GM21360 (cell line): ENCODE measurements around the gene SAP30.

Source experiments
- ATAC-seq: cut with Tn5 transposase; IDR thresholded peaks from one replicate; pipeline ENCODE4 v1.9.1; 2021; ENCODE audit warnings: mild to moderate bottlenecking, moderate library complexity; ENCODE audit not compliant: unreplicated experiment

Gene SAP30

DNA sequence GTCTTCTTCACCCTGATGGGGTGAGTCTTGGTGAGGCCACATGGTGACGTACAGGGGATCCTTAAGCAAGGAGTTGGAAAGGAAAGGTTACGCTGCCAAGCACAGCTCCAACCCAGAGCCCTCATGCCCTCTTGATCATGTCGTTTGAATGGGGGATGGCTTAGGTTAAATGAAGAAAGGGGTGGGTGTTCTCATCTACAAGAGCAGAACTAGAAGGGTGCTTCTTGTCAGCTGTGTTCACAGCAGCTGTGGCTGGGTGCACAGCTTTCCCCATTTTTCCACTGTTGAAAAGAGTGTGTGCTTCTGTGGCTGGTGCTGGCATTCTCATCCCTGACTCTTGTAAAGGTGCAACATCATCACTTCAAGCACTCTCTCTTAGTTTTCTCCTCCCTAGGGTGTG lies 43.7 kb downstream of the SAP30 start:
- ATAC-seq = no peak

- ATAC-seq = no peak
Observed at GRCh38 chr4:173415092-173415491, 44.3 kb downstream of the SAP30 start.

- no peak for ATAC-seq
Observed at GRCh38 chr4:173415885-173416653, 45.3 kb downstream of the SAP30 start.

GRCh38 chr4:173417833-173418232 lies 47.1 kb downstream of the SAP30 start:
- no peak for ATAC-seq

DNA sequence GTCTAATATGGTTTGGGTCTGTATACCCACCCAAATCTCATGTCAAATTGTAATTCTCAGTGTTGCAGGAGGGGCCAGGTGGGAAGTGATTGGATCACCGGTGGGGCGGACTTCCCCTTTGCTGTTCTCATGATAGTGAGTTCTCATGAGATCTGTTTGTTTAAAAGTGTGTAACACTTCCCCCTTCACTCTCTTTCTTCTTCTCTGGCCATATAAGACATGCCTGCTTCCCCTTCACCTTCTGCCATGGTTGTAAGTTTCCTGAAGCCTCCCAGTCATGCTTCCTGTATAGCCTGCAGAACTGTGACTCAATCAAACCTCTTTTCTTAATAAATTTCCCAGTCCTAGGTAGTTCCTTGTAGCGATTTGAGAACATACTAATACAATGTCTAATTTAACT lies 47.9 kb downstream of the SAP30 start:
- ATAC-seq = no peak

DNA sequence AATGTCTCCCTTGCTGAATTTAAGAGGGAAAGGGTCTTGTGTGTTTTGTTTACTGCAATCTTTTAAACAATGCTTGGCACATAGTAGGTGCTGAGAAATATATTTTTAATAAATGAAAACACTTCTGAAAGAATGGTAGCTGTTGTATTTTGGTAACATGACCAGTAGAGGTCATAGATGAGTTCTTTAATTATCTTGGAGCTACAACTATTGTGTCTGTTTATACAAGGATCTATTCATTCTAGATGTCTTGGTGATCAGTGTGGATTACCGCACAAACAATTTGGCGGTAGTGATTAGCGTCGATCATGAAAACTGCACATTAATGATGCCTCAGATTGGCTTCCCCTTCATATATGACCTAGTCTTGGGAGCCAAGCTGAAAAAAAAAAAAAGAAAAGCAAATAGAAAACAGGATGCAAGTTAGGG lies 49.6 kb downstream of the SAP30 start:
- ATAC-seq = peak; percentile 60

- ATAC-seq = no peak
Observed at GRCh38 chr4:173420801-173421200, 50.0 kb downstream of the SAP30 start.

DNA sequence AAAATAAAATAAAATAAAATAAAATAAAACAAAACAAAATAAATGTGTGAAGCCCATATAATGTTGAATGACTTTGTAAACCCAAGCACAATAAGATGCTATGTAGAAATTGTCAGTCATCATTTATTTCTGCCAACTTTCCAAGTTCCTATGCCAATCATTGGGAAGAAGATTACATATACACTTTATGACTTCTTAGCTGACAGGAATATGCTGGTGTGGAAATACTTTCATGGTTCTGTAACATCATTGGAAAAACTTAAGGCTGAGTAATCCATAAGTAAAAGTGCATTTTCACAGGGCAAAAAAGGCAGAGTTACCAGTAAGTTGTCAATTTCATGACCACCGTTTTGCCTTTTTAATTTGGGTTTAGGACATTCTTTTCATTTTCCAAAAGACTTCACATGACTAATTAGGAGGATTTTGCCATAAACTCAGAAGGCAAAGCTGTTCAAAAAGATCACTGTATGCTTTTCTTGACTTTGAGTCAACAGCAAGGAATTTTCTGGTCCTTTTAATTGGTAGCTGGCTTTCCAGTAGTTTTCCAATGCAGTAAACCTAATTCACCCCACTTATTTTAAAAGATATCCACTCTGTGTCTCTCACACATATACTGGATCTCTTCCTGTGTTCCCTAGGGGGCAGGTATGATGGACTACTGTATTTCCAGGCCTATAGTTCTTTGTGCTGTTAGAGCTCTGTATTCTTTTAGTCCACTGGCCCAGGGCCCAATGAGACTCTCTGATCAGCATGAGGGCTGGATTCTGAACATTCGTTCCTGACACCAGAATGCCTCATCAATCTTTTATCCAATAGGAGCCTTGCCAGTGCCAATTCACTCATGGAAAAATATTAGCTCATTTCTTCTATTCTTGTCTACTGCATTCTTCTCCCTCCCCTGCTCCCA lies 54.4 kb downstream of the SAP30 start:
- no peak for ATAC-seq

DNA sequence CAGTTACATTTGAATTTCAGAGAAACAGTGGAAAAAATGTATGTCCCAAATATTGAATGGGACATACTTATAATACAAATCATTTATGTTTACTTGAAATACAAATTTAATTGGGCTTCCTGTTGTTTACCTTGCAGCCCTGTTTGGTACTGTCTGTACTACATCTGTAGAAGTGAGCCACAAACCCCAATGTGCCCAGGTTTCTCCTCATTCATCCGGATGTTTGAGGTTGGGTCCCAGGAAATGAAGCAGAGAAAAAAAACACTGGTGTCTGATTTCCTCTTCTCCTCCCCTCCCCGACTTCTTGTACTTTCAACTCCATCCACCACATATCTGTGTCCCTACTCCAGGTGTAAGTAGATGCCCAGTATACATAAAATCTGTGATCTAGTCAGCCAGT lies 55.3 kb downstream of the SAP30 start:
- ATAC-seq = no peak
